ENCODE data around the gene ARHGAP15.

The ARHGAP15 gene

GRCh38 chr2:143246815-143247744 lies 117.9 kb downstream of the ARHGAP15 start:
- TF ChIP-seq, protein P1, sequence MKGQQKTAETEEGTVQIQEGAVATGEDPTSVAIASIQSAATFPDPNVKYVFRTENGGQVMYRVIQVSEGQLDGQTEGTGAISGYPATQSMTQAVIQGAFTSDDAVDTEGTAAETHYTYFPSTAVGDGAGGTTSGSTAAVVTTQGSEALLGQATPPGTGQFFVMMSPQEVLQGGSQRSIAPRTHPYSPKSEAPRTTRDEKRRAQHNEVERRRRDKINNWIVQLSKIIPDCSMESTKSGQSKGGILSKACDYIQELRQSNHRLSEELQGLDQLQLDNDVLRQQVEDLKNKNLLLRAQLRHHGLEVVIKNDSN (IDR thresholded peaks at IDR 0.05) = no peak
- no peak for TF ChIP-seq EP300 (IDR thresholded peaks at IDR 0.05; ENCODE audit: borderline replicate concordance)
- TF ChIP-seq EGR1 (IDR thresholded peaks at IDR 0.05) = no peak
- TF ChIP-seq ZBTB7A (IDR thresholded peaks at IDR 0.05; ENCODE audit: low read depth) = no peak
- TF ChIP-seq TCF12 (IDR thresholded peaks at IDR 0.05; ENCODE audit: low read depth) = no peak
- TF ChIP-seq CREB1 (IDR thresholded peaks at IDR 0.05; ENCODE audit: low read depth) = no peak
- no peak for TF ChIP-seq TAF1 (IDR thresholded peaks at IDR 0.05; ENCODE audit: low read depth)
- no peak for TF ChIP-seq NFIC (IDR thresholded peaks at IDR 0.05)
- TF ChIP-seq YY1 (IDR thresholded peaks at IDR 0.05; ENCODE audit: low read depth) = no peak
- TF ChIP-seq CEBPB (IDR thresholded peaks at IDR 0.05) = no peak
- no peak for TF ChIP-seq MAX (IDR thresholded peaks at IDR 0.05)
- TF ChIP-seq, protein P2, sequence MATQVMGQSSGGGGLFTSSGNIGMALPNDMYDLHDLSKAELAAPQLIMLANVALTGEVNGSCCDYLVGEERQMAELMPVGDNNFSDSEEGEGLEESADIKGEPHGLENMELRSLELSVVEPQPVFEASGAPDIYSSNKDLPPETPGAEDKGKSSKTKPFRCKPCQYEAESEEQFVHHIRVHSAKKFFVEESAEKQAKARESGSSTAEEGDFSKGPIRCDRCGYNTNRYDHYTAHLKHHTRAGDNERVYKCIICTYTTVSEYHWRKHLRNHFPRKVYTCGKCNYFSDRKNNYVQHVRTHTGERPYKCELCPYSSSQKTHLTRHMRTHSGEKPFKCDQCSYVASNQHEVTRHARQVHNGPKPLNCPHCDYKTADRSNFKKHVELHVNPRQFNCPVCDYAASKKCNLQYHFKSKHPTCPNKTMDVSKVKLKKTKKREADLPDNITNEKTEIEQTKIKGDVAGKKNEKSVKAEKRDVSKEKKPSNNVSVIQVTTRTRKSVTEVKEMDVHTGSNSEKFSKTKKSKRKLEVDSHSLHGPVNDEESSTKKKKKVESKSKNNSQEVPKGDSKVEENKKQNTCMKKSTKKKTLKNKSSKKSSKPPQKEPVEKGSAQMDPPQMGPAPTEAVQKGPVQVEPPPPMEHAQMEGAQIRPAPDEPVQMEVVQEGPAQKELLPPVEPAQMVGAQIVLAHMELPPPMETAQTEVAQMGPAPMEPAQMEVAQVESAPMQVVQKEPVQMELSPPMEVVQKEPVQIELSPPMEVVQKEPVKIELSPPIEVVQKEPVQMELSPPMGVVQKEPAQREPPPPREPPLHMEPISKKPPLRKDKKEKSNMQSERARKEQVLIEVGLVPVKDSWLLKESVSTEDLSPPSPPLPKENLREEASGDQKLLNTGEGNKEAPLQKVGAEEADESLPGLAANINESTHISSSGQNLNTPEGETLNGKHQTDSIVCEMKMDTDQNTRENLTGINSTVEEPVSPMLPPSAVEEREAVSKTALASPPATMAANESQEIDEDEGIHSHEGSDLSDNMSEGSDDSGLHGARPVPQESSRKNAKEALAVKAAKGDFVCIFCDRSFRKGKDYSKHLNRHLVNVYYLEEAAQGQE (IDR thresholded peaks at IDR 0.05; ENCODE audit: low read depth) = no peak
- no peak for TF ChIP-seq RAD21 (IDR thresholded peaks at IDR 0.05; ENCODE audit: low read depth)
- TF ChIP-seq TEAD4 (IDR thresholded peaks at IDR 0.05) = no peak
- no peak for TF ChIP-seq FOXM1 (IDR thresholded peaks at IDR 0.05; ENCODE audit: borderline replicate concordance, low read depth)

DNA sequence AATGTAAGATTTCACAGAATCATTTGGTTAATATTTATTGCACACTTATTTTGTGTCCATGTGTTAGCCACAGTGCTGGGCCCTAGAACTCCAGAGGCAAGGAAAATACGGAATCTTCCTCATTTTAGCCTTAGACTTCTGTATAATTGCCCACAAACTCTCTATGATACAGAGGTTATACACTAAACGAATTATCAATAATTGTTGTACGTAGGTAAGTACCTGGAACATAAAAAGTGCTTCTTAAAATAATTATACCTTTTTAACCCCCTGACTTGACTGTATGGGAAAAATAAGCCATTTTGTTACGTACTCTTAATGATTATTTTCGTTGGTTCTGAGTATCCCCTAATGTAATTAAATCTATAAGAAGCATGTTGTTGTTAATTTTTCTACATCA lies 119.4 kb downstream of the ARHGAP15 start:
- TF ChIP-seq TEAD4 (IDR thresholded peaks at IDR 0.05) (no peak), EP300 (IDR thresholded peaks at IDR 0.05; ENCODE audit: borderline replicate concordance) (no peak), FOXM1 (IDR thresholded peaks at IDR 0.05; ENCODE audit: borderline replicate concordance, low read depth) (no peak), MAX (IDR thresholded peaks at IDR 0.05) (no peak)

DNA sequence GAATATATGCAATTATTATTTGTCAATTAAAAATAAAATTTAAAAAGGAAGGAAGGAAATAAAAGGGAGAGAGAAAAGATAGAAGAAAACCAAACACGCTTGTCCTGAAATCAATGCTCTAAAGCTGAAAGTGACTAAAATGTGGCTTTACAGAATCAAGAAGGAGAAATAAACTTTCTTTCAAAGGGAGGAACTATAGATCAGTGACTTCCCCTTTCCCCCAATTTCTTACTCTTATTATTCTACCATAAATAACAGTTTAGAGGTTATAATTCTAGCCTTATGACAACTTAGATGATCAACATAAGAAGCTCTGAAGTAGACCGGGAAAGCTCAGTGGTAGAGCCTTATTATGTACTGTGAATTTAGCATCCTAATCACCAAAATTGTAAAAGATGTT lies 122.5 kb downstream of the ARHGAP15 start:
- TF ChIP-seq NFIC (IDR thresholded peaks at IDR 0.05) (no peak), EP300 (IDR thresholded peaks at IDR 0.05; ENCODE audit: borderline replicate concordance) (no peak), CEBPB (IDR thresholded peaks at IDR 0.05) (no peak), TEAD4 (IDR thresholded peaks at IDR 0.05) (no peak), YY1 (IDR thresholded peaks at IDR 0.05; ENCODE audit: low read depth) (no peak), TAF1 (IDR thresholded peaks at IDR 0.05; ENCODE audit: low read depth) (no peak)

- no peak for TF ChIP-seq TAF1 (IDR thresholded peaks at IDR 0.05; ENCODE audit: low read depth)
- TF ChIP-seq EGR1 (IDR thresholded peaks at IDR 0.05) = no peak
- no peak for TF ChIP-seq EP300 (IDR thresholded peaks at IDR 0.05; ENCODE audit: borderline replicate concordance)
- TF ChIP-seq, protein P2 (IDR thresholded peaks at IDR 0.05; ENCODE audit: low read depth) = no peak
- no peak for TF ChIP-seq YY1 (IDR thresholded peaks at IDR 0.05; ENCODE audit: low read depth)
- TF ChIP-seq, protein P1 (IDR thresholded peaks at IDR 0.05) = no peak
These were observed 123.1 kb downstream of the ARHGAP15 start for GRCh38 chr2:143252138-143252907.

- TF ChIP-seq EP300 (IDR thresholded peaks at IDR 0.05; ENCODE audit: borderline replicate concordance) (no peak), RAD21 (IDR thresholded peaks at IDR 0.05; ENCODE audit: low read depth) (no peak), ZBTB7A (IDR thresholded peaks at IDR 0.05; ENCODE audit: low read depth) (no peak), TCF12 (IDR thresholded peaks at IDR 0.05; ENCODE audit: low read depth) (no peak), EGR1 (IDR thresholded peaks at IDR 0.05) (no peak)
These were observed 124.9 kb downstream of the ARHGAP15 start for GRCh38 chr2:143254110-143254509.

- TF ChIP-seq CEBPB (IDR thresholded peaks at IDR 0.05) = no peak
These were observed 125.9 kb downstream of the ARHGAP15 start for GRCh38 chr2:143255086-143255485.

Data from Ishikawa (cell line).